ENCODE results near the gene SP3.

The SP3 gene

DNA sequence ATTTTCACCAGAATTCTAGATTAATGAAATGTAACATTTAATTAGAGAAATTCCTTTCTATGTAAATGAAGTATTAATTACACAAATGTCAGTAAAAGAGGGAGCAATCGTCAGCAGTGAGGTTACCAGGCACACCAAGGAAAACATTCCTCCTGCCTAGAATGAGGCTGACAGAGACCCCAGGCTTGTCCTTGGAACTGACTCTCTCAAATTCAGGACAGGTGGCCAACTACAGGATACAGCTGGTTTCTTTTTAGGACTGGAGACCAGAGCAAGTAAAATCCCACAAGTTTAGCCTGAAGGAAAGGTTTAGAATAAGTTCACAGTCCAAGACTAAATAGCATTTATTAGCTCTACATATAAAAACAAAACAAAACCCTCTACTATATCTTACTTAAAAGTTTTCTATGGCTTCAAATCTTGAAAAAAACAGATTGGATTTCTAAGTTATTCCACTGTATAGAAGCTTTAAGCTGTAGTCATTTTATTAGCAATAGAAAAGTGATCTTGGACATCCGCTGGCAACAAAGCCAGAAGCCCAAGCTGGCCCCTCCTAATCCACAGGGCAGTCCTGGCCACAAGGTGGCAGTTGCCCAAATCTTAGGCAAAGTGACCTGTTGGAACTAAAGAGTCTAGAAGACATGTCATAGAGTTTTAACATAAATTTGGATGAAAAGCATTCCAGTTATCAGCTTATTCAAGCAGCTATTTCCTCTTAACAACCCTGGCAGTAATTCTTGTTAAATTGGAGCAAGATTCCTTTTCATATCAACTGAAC lies 81.0 kb downstream of the SP3 start:
- DNase-seq = peak; percentile 31

DNA sequence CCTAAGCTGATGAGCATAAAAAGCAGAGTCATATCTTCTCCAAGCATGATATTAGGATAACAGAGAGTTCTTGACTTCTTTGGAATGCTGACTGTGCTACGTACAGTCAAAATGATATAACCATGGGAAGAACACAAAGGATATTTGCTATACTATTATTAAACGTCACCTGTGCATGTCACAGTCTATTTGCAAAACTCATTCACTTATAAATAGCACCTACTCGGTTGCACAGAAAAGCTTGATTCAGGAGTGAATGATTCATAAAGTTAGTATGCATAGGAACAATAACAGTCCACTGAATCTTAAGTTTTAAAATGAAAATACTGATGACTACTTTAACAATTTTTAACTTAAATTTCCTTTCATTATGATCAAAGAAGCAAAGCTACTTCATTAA lies 83.3 kb downstream of the SP3 start:
- DNase-seq = no peak

DNA sequence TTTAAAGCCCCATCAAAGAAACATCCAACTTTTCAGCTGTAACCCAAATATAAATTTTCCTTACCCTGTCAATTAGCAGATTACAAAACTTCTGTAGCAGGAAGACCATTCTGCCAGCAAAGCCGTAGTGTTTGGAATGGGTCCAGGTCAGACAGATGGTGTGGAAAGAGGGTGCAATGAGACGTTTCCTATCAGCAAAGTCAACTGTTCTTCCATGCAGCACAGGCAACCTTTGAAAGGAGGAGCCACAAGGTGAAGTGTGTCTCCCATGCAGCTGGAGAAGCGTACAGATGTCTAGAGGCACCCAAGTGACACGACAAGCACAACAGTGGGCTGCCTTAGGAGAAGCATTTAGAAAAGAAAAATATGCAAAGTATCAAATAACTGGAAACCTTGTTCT lies 83.7 kb downstream of the SP3 start:
- DNase-seq = no peak

DNA sequence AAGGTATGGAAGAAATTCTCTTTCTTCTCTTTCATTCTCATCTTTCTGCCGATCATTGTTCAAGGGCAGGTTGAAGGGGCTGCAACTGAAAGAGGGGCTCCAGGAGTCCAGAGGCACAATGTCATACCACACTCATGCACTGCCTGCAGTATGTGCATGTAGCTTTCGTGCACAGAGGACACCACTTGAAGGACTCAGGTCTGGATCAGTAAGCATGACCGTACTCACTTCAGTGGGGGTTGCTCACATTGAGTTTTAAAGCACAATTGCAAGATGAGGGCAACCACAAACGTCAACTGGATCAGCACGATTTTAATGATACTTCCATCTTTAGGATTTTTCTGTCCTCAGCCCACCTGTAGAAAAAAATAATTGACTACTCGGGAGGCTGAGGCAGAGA lies 84.6 kb downstream of the SP3 start:
- no peak for DNase-seq

DNA sequence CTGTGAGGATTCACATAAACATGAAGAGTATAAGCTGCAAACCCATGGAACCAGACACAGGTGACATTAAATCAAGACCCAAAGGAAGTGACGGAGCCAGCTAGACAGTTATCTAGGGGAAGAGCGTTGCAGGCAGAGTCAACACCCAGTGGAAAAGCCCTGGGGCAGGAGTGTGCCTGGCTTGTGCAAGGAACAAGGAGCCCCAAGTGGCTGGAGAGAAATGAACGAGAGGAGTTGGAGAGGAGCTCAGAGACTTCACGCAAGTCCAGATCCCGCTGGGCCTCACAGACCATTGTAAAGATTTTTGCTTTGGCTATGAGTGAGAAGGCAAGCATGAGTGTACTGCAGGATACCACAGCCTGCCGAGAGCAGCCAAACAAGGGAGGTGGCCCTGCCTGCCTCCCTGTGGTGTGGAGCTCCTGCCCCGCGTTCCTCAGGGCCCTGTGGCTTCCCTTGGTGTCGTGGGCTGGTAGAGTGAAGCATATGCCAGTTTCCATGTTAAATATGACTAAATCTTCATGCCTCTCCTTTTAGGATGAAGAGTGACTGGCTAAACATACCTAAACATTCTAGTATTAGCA lies 88.2 kb downstream of the SP3 start:
- no peak for DNase-seq

DNA sequence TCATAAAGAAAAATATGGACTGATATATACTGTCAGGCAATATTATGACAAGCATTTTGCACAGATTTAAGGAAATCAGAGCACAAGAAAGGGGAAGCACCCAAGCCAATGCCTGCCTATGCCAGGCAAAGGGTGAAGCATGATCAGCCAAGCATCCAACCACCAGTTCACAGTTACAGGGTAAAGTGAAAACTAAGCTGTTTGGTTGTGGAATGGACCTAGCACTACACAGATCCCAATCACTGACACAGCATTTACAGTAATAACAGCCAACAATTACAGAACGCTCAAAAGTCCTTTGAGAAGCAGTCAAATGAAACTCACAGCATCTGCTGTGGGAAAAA lies 90.3 kb downstream of the SP3 start:
- no peak for DNase-seq

DNA sequence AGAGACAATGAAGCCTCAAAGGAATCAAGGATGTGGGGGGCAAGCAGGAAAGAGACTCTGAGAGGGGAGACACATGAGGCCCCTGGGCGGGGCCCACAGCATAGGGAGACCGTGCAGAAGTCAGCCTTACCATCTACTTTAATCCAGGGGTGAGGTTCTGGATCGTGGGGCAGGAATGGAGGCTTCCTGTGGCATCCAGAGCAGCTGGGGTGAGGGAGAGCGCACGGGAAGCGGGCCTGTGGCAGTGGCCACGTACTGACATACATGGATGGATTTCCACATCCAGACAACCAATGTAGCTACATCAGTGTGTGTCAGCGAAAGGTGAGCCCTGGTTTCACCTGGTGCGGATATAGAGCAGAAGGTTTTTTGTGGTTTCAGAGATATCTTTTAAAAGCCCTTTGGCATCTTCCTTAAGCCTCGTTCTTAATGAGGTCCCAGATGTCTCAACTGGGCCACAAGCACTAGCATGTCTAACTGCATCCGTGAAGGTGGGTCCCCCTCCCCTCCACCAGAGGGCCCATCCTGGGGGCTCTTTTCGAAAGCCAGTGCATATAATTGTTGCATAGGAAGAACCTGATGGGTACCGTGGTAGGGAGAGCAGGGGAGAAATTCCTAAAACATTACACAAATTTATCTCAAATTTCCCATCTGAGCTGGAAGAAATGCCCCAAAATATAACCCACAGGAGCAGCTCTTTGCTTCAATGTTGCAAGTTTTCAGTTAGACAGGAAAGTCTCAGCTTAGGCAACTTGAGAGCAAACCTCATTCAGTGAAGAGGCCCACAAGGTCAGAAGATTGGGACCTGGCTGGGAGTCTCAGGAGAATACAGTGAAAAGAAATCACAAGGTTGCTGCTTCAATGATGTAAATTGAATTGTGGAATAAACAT lies 90.9 kb downstream of the SP3 start:
- no peak for DNase-seq

DNA sequence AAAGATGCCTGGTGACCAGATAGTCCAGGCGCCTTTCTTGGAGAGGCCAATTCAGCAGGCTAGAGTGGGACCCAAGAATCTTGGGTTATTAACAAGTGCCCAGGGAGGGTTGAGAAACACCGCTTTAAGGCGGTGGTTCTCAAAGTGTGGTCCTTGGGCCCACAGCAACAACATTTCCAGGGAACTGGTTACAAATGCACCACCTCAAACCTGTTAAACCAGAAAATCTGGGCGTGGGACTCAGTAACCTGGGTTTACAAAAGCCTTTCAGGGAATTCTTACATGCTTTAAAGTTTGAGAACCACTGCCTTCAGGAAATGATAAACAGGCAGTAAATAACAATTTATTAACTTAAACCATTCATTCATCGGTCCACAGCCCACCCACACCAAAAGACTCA lies 92.5 kb downstream of the SP3 start:
- DNase-seq = no peak

DNA sequence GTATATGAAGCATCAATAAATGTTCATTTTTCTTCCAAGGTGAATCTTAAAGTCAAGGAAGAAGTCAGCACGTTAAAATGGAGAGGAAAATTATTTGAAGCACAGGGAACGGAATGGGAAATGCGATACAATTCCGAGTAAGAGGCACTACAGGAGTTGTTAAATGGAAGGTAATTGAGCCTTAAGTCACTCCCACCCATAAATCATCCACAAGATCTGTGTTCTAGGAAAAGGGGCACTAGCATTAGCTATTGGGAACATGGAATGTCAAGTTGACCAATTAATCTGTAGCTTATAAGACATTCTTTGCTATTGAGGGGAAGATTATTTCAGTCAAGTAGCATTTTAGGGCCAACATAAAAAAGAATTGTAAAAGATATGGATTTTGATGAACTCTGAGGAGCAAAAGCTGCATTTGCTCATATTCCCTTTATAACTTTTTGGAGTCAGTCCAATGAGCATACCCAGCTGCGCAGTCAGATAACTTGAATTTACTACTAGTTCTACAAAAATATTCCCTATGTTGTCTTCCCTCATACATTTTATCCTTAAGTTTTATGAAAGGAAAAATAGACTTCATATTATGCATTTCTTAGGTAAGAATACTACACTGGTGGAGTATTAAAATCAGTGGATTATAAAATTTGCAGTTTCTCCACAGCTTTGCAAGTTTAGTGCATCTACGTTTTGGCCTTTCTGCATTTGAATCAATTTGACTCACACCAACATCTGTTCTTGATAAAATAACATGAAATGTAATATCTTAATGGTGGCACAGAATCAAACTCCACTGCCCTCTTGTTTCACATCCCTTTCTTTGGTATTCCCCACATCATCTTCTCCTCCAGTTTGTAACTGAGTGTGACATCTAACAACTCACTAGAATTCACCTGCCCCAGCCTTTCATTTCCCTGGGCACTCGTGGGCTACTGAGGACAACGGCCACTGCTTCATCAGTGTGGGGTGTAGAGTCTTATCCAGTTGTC lies 95.6 kb downstream of the SP3 start:
- DNase-seq = no peak

DNA sequence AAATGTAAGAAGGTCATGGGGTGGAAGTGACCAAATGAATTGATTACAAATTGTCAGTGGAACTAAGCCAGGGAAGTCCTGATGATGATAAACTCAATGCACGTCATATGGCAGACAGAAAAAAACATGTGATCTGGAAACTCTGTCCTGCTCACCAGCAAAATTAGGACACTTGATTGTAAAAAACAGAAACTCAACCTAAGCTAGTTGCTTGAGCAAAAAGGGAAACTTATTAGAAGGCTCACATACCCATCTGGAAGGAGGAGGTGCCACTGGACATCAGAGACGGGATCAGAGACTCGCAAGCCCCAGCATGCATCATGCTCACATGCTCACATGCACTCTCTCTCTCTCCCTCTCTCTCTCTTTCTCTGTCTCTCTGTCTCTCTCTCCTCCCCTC lies 96.8 kb downstream of the SP3 start:
- DNase-seq = no peak

DNA sequence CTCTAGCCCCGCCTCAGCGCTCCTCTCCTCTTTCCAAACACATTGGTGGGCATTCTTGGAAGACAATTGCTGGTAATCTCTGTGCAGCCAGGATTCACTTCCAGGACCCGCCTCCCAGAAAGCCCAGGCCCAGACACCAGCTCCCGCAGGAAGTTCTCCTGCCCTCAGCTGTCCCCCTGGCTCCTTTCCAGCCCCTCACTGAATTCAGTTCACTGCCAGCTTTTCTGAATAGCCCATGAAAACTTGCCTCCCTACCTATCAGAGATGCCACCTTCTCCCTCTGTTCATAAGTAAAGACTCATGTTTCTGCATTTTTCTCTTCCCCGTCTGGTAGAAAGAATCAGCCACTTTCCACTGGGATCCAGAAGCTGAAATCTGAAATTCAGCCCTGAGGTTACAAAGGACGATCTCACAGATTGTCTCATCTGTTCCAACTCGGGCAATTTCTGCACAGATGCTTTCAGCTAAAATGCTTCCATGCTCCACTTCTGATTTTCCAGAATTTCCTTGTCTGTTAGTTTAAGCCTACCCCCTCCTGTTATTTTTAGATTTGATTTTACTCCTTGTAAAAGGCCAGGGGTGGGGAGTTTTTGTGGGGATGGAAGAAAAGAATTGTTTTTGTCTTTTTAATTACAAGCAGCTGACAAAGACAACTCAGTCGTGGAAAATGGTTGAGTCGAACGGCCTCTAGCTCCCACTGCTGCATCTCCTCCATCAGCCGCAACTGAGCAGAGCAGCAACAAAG lies 98.1 kb downstream of the SP3 start:
- no peak for DNase-seq

DNA sequence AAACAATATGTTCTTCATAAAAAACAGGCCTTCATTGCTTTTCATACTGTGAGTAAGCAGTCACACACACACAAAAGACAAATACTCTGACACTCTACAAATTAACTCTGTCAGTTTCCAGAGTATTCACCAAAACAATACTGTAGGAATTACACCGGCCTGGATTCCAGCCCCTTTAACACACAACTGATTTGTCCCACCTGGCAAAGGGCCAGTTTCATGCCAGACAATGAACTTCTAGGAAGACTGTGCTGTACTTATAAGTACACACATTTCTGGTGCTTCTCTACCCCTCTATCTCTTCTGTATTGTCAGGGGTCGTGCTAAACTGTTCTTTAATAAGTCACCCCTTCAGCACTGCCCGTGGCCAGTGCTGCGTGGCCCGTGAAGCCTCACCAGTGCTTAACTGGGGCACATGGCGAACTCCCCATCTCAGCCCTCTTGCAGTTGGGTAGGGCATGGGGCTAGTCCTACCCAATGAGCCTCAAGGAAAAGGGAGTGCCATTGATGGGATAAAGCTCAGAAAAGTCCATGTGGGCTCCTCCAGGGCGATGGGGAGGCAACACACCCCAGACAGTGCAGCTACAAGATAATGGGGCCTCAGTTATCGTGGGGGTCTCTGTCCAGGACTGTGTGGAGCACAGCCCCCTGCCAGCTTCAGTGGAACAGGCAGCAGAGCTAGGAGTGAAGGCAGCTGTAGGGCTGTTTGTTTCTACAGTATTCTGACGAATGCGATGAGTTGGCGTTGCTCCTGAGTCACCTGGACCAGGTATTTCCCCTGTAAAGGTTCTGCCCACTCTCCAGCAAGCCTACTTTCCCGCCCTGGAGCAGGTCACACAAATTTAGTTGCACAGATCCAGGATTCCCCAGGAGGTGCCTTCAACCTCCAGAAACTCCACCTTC lies 99.0 kb downstream of the SP3 start:
- no peak for DNase-seq

DNA sequence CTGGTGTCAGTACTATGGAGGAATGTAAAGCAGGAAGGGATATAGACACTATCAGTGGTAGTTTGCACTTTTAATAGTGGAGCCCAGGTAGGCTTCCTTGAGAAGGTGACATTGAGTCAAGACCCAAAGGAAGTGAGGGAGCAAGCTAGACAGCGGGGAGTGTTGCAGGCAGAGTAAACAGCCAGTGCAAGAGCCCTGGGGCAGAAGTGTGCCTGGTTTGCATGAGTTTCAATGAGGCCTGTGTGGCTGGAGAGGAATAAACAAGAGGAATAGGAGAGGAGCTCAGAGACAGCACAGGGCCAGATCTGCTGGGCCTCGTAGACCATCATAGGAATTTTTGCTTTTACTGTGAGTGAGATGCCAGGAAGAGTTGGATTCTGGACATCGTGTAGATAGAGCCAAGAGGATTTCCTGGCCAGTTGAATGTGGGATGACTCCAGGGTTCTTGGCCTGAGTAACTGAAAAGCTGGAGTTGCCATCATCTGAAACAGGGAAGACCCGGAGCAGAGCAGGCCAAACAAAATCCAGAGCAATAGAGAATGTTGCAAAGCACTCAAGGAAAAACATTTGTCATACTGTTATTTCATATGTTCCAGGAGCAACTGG lies 102.5 kb downstream of the SP3 start:
- DNase-seq = no peak

DNA sequence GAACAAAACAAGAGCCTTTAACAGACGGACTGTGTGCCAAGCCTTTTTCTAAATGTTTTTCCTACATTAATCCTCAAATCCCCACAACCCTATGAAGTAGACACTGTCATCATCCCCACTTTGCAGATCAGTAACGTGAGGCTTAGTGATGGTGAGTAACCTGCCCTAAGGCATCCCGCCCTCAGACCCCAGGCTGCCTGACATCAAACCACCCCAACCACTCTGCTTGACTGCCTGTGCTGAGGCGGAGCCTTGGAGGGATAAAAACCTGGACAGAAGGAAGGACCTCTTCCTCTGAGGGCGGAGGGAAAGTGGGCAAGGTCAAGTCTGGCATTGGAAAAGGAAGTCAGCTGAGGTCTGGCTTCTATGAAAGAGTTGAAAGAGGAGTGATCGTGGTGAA lies 104.6 kb downstream of the SP3 start:
- no peak for DNase-seq

DNA sequence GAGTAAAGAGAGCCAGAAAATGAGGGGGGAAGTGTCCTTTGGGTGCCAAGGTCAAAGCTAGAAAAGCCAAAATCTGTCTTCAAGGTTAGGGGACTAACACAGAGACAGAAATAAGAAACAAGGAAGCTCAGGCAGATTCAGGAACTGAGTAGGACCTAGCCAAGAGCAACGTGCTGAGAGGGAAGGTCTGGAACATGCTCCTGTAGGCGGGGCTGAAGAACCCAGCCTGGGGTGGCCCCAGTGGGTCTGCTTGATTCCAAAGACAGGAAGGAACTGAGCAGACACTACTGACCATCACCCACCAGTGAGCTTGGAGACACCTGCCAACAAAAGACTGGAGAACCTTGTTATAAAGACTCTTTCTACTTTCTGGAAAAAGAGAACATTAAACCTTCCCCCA lies 105.1 kb downstream of the SP3 start:
- DNase-seq = no peak

DNA sequence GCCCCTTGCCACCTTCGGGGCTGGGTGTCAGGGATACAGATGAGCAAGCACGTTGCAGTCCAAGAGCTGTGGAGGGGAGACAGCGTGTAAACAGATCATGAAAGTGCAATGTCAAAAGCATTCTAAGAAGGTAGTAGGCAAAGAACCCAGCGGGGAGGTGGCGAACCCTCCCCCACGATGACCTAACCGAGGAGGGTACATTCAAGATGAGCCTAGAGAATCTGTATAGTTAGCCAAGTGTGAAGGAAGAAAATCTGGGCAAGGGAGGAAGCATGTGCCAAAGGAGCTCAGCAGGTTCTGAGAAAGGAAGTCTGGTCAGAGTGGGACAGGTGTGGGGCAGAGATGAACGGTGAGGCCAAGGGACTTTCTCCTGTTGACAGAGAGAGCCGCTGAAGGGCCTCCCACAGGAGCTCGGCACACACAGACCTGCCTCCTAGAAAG lies 106.9 kb downstream of the SP3 start:
- no peak for DNase-seq

Data from activated CD4-positive, alpha-beta T cell treated with anti-CD3 and anti-CD28 coated beads for 48 hours (primary cell).